HTR-8/SVneo (cell line): ENCODE measurements around the gene SPAG16.

Experiments
- DNase-seq: peaks from one replicate; pipeline ENCODE4 v3.0.0; 2011; ENCODE audit warnings: low spot score, mixed read lengths; ENCODE audit not compliant: insufficient read length
- FAIRE-seq: peaks from 2 replicates; lab custom pipeline; 2011; peaks lifted over from hg19 to GRCh38; lab: Jason Lieb, UNC

The SPAG16 gene

DNA sequence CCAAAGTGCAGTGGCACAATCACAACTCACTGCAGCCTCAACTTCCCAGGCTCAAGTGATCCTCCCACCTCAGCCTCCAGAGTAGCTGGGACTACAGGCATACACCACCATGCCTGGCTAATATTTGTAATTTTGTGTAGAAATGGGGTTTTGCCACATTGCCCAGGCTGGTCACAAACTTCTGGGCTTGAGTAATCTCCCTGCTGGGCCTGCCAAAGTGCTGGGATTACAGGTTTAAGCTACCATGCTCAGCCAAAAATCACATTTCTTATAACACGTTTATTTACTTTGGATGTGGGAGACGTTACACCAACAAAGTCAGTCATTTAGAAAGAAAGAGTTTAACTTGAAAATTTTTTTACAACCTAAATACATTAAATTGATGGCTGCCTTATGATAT, 917.6 kb downstream of the SPAG16 start:
- DNase-seq (no peak), FAIRE-seq (no peak)

GRCh38 chr2:214203214-214203613, 919.0 kb downstream of the SPAG16 start:
- DNase-seq (no peak), FAIRE-seq (no peak)

GRCh38 chr2:214203744-214204289, 919.6 kb downstream of the SPAG16 start:
- FAIRE-seq (no peak), DNase-seq (no peak)

- DNase-seq (no peak), FAIRE-seq (no peak)
These were observed 930.8 kb downstream of the SPAG16 start for GRCh38 chr2:214215107-214215506.

GRCh38 chr2:214217136-214217535, 932.9 kb downstream of the SPAG16 start:
- FAIRE-seq (no peak), DNase-seq (no peak)

- DNase-seq (no peak), FAIRE-seq (no peak)
These were observed 933.3 kb downstream of the SPAG16 start for GRCh38 chr2:214217599-214217998.

DNA sequence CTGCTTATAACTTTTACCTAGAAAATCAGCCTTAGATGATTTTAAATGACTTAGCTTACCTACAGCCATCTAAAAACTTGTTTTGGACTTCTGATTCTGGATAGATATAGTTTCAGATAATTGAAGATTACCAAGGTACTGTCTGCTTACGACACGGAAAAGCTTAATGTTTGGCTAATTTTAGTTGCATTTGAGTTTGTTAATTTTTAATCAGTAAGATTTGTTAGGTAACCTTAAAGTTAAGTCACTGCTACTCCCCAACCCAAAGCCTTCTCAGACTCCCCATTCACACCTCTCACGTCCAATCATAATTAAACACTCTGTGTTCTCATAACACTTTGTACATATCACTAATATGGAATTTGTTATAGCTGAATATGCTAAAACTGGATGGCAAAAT, 936.0 kb downstream of the SPAG16 start:
- no peak for DNase-seq
- FAIRE-seq: no peak

DNA sequence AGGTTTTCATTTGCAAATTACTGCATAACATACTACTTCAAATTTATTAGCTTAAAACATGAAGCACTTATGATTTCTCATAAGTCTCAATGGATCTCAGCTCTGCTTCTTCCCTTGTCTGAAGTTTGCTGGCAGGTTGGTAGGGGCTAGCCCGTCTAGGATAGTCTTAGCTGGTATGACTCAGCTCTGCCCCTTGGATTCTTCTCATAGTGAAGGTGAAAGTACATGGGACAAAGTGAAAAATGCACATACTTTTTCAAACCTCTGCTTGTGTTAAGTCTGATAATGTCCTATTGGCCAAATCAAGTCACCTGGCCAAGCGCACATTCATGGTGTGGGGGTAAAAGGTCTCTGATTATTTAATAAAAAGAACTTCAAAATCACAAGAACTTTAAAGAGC, 941.8 kb downstream of the SPAG16 start:
- DNase-seq: no peak
- FAIRE-seq: no peak

DNA sequence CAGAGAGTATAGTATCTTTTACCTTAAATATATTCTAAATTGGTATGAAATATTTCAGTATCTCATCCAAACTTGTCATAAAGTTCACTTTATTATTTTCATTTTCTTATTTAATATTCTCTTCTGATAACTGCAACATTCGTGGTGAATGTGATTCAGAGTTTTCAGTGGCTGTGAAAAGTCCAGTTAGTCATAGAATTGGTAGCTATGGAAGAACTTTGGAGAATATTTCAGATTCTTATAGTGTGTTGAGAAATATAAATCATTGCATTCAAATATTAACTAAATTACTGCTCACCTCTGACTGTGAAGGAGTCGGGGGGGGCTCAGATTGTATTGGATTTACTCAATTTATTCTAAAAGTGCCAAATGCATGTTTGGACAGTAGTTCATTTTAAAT, 948.0 kb downstream of the SPAG16 start:
- DNase-seq (no peak), FAIRE-seq (no peak)

DNA sequence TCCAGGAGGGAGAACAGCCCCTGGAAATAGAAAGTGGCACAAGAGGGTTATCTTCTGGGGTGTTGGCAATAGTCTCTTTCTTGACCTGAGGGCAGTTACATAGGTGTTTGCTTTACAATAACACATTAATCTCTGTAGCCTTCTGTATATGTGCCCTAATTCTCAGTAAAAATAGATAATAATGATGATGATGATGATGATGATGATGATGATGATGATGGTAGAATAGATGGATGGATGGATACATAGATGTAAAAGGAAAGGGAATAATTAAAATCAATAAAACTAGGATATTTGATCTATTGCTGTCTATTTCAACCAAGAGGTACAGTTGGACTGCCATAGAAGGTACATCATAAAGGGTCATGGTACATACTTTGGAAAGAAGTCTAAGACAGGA, 948.9 kb downstream of the SPAG16 start:
- no peak for DNase-seq
- no peak for FAIRE-seq

DNA sequence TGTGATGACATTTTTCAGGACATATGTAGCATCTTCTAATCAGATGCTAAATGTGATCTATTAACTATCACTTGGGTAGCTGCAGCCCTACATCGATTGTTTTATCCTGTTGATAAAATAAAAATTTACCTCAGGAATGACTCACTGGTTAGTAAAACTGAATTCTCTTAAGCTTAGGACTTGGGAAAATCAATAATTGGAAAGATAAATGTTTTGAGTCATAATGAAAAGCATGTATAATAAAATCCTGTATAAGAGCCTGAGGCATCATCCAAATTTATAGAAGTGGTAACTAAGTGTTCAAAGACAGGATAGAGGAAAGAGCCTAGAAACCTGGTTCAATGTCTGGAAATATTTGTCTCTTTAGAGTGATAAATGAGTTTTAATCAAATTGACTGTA, 958.5 kb downstream of the SPAG16 start:
- no peak for FAIRE-seq
- DNase-seq: no peak

DNA sequence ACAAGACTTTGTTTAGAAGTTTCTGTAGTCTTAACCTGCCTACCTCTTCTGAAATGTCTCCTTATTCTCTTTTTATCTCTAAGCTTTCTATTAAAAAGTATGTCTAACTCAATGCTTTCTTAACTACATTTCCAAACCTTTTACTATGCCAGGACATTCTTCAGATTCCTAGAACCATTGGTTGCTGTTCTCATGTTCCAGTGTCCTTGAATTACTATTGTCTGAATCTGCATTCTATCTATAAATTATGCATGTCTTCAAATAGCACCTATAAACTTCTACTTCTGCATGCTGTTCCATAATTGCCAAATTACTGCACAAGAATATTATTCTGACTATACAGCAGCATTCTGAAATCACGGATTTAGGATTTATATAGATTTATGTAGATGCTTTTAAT, 960.6 kb downstream of the SPAG16 start:
- FAIRE-seq (no peak), DNase-seq (peak; percentile 3)

DNA sequence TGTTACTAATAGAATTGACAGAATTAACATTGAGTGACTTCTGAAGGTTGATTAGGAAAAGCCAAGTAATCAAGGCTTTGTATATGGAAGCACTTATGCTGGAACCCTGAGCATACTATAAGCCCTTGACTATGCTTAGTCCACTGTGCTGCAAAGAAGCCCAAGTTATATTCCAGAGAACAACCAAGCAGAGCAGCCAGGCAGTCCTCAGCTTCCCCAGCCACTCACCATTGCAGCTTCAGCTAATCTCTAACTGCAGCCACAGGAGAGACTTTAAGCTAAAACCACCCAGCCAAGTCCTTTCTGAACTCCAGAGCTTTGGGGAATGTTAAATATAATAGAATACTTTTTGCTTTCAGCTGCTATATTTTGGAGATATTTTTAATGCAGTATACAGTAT, 962.2 kb downstream of the SPAG16 start:
- no peak for FAIRE-seq
- DNase-seq: no peak

GRCh38 chr2:214247531-214247930, 963.3 kb downstream of the SPAG16 start:
- no peak for FAIRE-seq
- no peak for DNase-seq

DNA sequence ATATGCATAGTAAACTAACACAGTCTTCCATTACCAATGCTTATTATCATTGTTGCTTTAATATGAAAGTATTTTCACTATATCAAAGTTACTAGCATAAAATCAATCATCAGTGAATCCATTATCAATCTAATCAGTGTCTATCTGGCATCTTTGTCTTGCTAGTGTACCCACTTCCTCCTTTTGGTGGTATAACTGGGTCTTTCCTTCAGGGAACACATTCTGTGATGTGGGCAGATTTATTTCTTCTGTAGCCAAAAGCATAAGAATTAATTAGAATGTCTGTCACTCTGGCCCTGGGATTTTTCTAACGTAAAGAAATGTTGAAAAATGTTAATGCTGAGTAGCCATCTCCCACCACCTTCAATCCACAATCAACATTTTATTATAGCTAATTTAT, 970.8 kb downstream of the SPAG16 start:
- FAIRE-seq: no peak

GRCh38 chr2:214261683-214262082, 977.4 kb downstream of the SPAG16 start:
- DNase-seq (peak; percentile 2), FAIRE-seq (no peak)

More for the DNA sequence above, 970.8 kb downstream of the SPAG16 start:
- no peak for DNase-seq

GRCh38 chr2:214264171-214264570, 979.9 kb downstream of the SPAG16 start:
- FAIRE-seq: no peak

DNA sequence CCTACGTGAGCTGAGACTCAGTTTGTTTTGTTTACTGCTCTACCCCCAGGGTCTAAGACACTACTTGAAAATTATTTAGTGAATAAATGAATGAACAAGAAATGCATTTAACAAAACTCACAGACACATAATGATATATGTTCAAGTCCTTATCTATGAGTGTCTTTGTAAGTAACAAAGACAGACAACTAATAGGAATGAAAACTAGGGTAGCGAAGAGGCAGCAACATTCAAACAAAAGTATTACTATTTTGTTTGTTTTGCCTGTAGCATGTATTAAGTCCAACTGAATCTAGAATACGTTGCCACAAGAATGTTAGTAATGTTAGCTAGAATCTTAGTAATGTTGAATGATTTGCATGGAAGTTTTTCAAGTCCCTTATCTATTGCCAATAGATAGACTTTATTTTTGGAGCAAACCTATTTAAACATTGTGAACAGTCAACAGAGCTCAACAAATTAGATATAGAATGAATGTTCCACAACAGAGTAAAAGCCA, 981.8 kb downstream of the SPAG16 start:
- no peak for FAIRE-seq
- DNase-seq: no peak

More at GRCh38 chr2:214264171-214264570, 979.9 kb downstream of the SPAG16 start:
- no peak for DNase-seq

DNA sequence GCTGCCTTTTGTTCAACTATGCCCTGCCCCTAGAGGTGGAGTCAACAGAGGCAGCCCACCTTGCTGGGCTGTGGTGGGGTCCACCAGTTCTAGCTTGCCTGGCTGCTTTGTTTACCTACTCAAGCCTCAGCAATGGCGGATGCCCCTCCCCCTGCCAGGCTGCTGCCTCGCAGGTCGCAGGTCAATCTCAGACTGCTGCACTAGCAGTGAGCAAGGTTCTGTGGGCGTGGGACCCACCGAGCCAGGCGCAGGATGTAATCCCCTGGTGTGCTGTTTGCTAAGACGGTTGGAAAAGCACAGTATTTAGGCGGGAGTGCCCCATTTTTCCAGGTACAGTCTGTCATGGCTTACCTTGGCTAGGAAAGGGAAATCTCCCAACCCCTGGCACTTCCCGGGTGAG, 993.6 kb downstream of the SPAG16 start:
- FAIRE-seq: no peak
- DNase-seq: no peak

DNA sequence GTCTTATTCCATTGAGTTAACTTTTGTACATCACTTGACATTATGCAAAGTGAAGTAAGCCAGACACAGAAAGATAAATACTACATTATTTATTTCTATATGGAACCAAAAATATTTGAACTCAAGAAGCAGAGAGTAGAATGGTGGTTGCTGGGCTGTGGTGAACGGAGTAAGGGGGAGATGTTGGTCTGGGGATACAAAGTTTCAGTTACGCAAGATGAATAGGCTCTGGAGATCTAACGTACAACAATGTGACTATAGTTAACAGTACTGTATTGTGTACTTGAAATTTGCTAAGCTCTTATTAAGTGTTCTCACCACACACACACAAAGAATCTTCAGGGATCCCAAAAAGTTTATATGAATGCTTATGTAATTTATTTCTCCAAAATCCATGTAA, 1001.7 kb downstream of the SPAG16 start:
- no peak for DNase-seq
- no peak for FAIRE-seq

GRCh38 chr2:214293593-214293992, 1009.3 kb downstream of the SPAG16 start:
- no peak for DNase-seq
- FAIRE-seq: no peak

GRCh38 chr2:214294426-214294825, 1010.2 kb downstream of the SPAG16 start:
- DNase-seq (no peak), FAIRE-seq (no peak)

GRCh38 chr2:214297423-214297822, 1013.2 kb downstream of the SPAG16 start:
- DNase-seq (no peak), FAIRE-seq (no peak)
